SK-N-SH (cell line): Measurements from ENCODE around the gene CSNK1G3. TPM values are rescaled to one million over a fixed set of nuclear protein-coding genes. Genes with fewer than 3 reads are reported as not detected.

Experiments
- CTCF ChIA-PET: fragments of 300-600, 350-600 bp; formaldehyde crosslinking; extraction: SDS; loops from one replicate; lab custom pipeline; 2021; lab: Yijun Ruan, JAX
- POLR2A ChIA-PET: fragments of 350-600 bp; sonication (Branson Sonifier 250); formaldehyde crosslinking; extraction: SDS; loops from one replicate; lab custom pipeline; 2020; ENCODE audit warnings: antibody characterized with exemption, inconsistent platforms; lab: Yijun Ruan, JAX
- DNase-seq: peaks from one replicate; pipeline ENCODE4 v3.0.0; 2012
- H2AFZ ChIP-seq: fragments of 200-600 bp; sonication (generic); 2 replicates; pipeline ENCODE4 v1.8.1; 2016; ENCODE audit warnings: antibody characterized with exemption, mild to moderate bottlenecking, low read depth
- H3F3A ChIP-seq: fragments of 200-600 bp; sonication (generic); replicated peaks from 2 replicates; pipeline ENCODE3; 2016; ENCODE audit warnings: antibody characterized with exemption, mild to moderate bottlenecking; ENCODE audit not compliant: insufficient read depth
- H3K27ac ChIP-seq, 2 experiments: fragments of 200-500 bp in 1 of 2; fragments of 200-600 bp in 1 of 2; sonication (Bioruptor generic) in 1 of 2; sonication (generic), shearing (Covaris generic) in 1 of 2; 2 replicates each; pipeline versions ENCODE4 v1.5.1 to v1.6.1; 2014 to 2016; ENCODE audit warnings: low read depth in 2 of 2, inconsistent platforms in 1 of 2, low read length in 1 of 2, mild to moderate bottlenecking in 1 of 2, mixed read lengths in 1 of 2
- H3K27me3 ChIP-seq: fragments of 200-600 bp; sonication (generic), shearing (Covaris generic); 2 replicates; pipeline ENCODE4 v1.6.1; 2016; ENCODE audit warnings: mixed run types; ENCODE audit not compliant: insufficient read depth
- H3K36me3 ChIP-seq, 2 experiments: fragments of 200-500 bp in 1 of 2; fragments of 200-600 bp in 1 of 2; sonication (Bioruptor generic) in 1 of 2; sonication (generic) in 1 of 2; replicated peaks in 1 of 2; 2 replicates each; pipeline versions ENCODE3 to v1.5.1; 2014 to 2016; ENCODE audit warnings: low read length in 1 of 2, mild to moderate bottlenecking in 1 of 2; ENCODE audit not compliant: insufficient read depth in 2 of 2, control insufficient read depth in 1 of 2
- H3K4me1 ChIP-seq, 2 experiments: fragments of 200-500 bp in 1 of 2; fragments of 200-600 bp in 1 of 2; sonication (Bioruptor generic) in 1 of 2; sonication (generic), shearing (Covaris generic) in 1 of 2; 2 replicates each; pipeline versions ENCODE4 v1.5.1 to v1.6.1; 2014 to 2016; ENCODE audit warnings: low read depth in 1 of 2, low read length in 1 of 2, mixed run types in 1 of 2; ENCODE audit not compliant: insufficient read depth in 2 of 2, control insufficient read depth in 1 of 2
- H3K4me2 ChIP-seq: fragments of 200-600 bp; sonication (generic), shearing (Covaris generic); 2 replicates; pipeline ENCODE4 v1.6.1; 2017; ENCODE audit warnings: mixed run types
- H3K4me3 ChIP-seq, 2 experiments: fragments of 200-500 bp in 1 of 2; fragments of 200-600 bp in 1 of 2; sonication (Bioruptor generic) in 1 of 2; sonication (generic), shearing (Covaris generic) in 1 of 2; 2 replicates each; pipeline versions ENCODE4 v1.5.1 to v1.8.1; 2014 to 2016; ENCODE audit warnings: low read depth in 2 of 2, inconsistent platforms in 1 of 2, low read length in 1 of 2, mild to moderate bottlenecking in 1 of 2, mixed read lengths in 1 of 2, moderate library complexity in 1 of 2
- H3K79me2 ChIP-seq: fragments of 200-600 bp; sonication (generic); 2 replicates; pipeline ENCODE4 v1.8.1; 2017; ENCODE audit warnings: mild to moderate bottlenecking; ENCODE audit not compliant: insufficient read depth
- H3K9ac ChIP-seq: fragments of 200-600 bp; sonication (generic); 2 replicates; pipeline ENCODE4 v1.6.1; 2017; ENCODE audit warnings: mixed run types
- H3K9me2 ChIP-seq: fragments of 200-600 bp; sonication (generic); 2 replicates; pipeline ENCODE4 v1.6.1; 2017; ENCODE audit warnings: mixed run types
- H3K9me3 ChIP-seq: fragments of 200-600 bp; sonication (generic); 2 replicates; pipeline ENCODE4 v1.6.1; 2017; ENCODE audit warnings: mixed run types, mild to moderate bottlenecking, moderate library complexity
- H4K20me1 ChIP-seq: fragments of 200-600 bp; sonication (generic); 2 replicates; pipeline ENCODE4 v1.6.1; 2017; ENCODE audit warnings: mild to moderate bottlenecking, mixed run types; ENCODE audit not compliant: insufficient read depth
- CTCF ChIP-seq: fragments of 200-600 bp; sonication (generic); IDR thresholded peaks from 2 replicates; pipeline ENCODE4 v1.6.1; 2017; ENCODE audit warnings: antibody characterized with exemption, mild to moderate bottlenecking, moderate library complexity
- ELF1 ChIP-seq: IDR thresholded peaks from 2 replicates; pipeline ENCODE4 v1.4.0; 2012
- EP300 ChIP-seq, 2 experiments: IDR thresholded peaks; 2 replicates each; pipeline versions ENCODE4 v1.4.0 to v1.6.1; 2012; ENCODE audit warnings: borderline replicate concordance in 1 of 2, low read depth in 1 of 2, low read length in 1 of 2
- EZH2phosphoT487 ChIP-seq: fragments of 200-600 bp; sonication (generic); IDR thresholded peaks from 2 replicates; pipeline ENCODE4 v1.6.1; 2017; ENCODE audit warnings: low read depth, mixed run types, mild to moderate bottlenecking, antibody characterized with exemption, moderate library complexity, borderline replicate concordance
- FOXM1 ChIP-seq: IDR thresholded peaks from 2 replicates; pipeline ENCODE4 v1.4.0; 2012; ENCODE audit warnings: low read depth, mild to moderate bottlenecking
- GABPA ChIP-seq: IDR thresholded peaks from 2 replicates; pipeline ENCODE4 v1.4.0; 2012; ENCODE audit warnings: low read depth, mild to moderate bottlenecking
- MAX ChIP-seq: IDR thresholded peaks from 2 replicates; pipeline ENCODE4 v1.4.0; 2012; ENCODE audit warnings: low read depth
- MEF2A ChIP-seq: IDR thresholded peaks from 2 replicates; pipeline ENCODE4 v1.4.0; 2012; ENCODE audit warnings: low read depth, borderline replicate concordance
- MXI1 ChIP-seq: IDR thresholded peaks from 2 replicates; pipeline ENCODE4 v1.6.1; 2012; ENCODE audit warnings: mild to moderate bottlenecking, low read depth, low read length, improper control_type of control experiment
- PBX3 ChIP-seq: IDR thresholded peaks from 2 replicates; pipeline ENCODE4; 2012
- RAD21 ChIP-seq: IDR thresholded peaks from 2 replicates; pipeline ENCODE4 v1.6.1; 2012; ENCODE audit warnings: mild to moderate bottlenecking, low read length
- RCOR1 ChIP-seq: fragments of 150-350 bp; IDR thresholded peaks from 2 replicates; pipeline ENCODE4 v1.6.1; 2017; ENCODE audit warnings: antibody characterized with exemption, low read length
- REST ChIP-seq: IDR thresholded peaks from 2 replicates; pipeline ENCODE4 v1.6.1; 2012; ENCODE audit warnings: mild to moderate bottlenecking, low read depth, low read length, moderate library complexity
- RFX5 ChIP-seq: IDR thresholded peaks from 2 replicates; pipeline ENCODE4 v1.6.1; 2012; ENCODE audit warnings: mild to moderate bottlenecking, improper control_type of control experiment, low read length
- SIN3A ChIP-seq: IDR thresholded peaks from 2 replicates; pipeline ENCODE4 v1.6.1; 2012; ENCODE audit warnings: low read depth, mild to moderate bottlenecking, low read length, moderate library complexity, borderline replicate concordance
- SMC3 ChIP-seq: IDR thresholded peaks from 2 replicates; pipeline ENCODE4 v1.6.1; 2012; ENCODE audit warnings: low read depth, low read length, improper control_type of control experiment
- TAF1 ChIP-seq: IDR thresholded peaks from 2 replicates; pipeline ENCODE4 v1.6.1; 2012; ENCODE audit warnings: low read depth, mild to moderate bottlenecking, low read length, moderate library complexity, borderline replicate concordance
- TCF12 ChIP-seq: IDR thresholded peaks from 2 replicates; pipeline ENCODE4 v1.4.0; 2012
- TEAD4 ChIP-seq: IDR thresholded peaks from 2 replicates; pipeline ENCODE4 v1.4.0; 2012; ENCODE audit warnings: mild to moderate bottlenecking, borderline replicate concordance; ENCODE audit not compliant: insufficient read depth
- YY1 ChIP-seq: IDR thresholded peaks from 2 replicates; pipeline ENCODE4 v1.4.0; 2012; ENCODE audit warnings: low read depth, mild to moderate bottlenecking
- WGBS: methylation state at CpG from one replicate; pipeline ENCODE4 v1.1.6; 2017; ENCODE audit warnings: low lambda C conversion rate; 5-methylcytosine and 5-hydroxymethylcytosine counted together
- polyA plus RNA-seq, 3 experiments: library from polyadenylated mRNA; depleted of rRNA; stranded (reverse); fragments of >200 nt; gene quantifications; 2 replicates each; pipeline ENCODE4 v1.2.3, GENCODE V29; 2012

The CSNK1G3 gene
- polyA plus RNA-seq, 1 of the 3 experiments (the other 2 are of a cell fraction) = 13.1 TPM

GRCh38 chr5:123647066-123647465 is 135.1 kb downstream of the CSNK1G3 start:
- H3K27ac ChIP-seq = no peak overlapping the region
- H3K4me3 ChIP-seq = no peak overlapping the region
- H3F3A ChIP-seq = no peaks in the 10 kb centered on the region
- CTCF ChIA-PET = no interaction called here
- H3K79me2 ChIP-seq = no peaks in the 10 kb centered on the region
- TF ChIP-seq EZH2phosphoT487 (no peak), MXI1 (no peak), TCF12 (no peak), SMC3 (no peak), MEF2A (no peak), MAX (no peak), FOXM1 (no peak), RCOR1 (no peak), RFX5 (no peak)
- TF ChIP-seq, all 33 proteins: peak for 0
- Histone ChIP-seq H3K9me2 (no peaks in the 10 kb centered on the region), H2AFZ (no peak overlapping the region), H4K20me1 (no peaks in the 10 kb centered on the region), H3K9ac (no peak overlapping the region), H3K9me3 (no peaks in the 10 kb centered on the region), H3K4me2 (no peak overlapping the region), H3K36me3 (no peaks in the 10 kb centered on the region), H3K27me3 (no peaks in the 10 kb centered on the region), H3K4me1 (no peaks in the 10 kb centered on the region)
- WGBS = 0% methylated on average over 1 of the region's 1 CpG
- POLR2A ChIA-PET = no interaction called here
- DNase-seq = no peak

GRCh38 chr5:123651234-123651633 is 139.3 kb downstream of the CSNK1G3 start:
- TF ChIP-seq YY1 (no peak), MEF2A (no peak), SIN3A (no peak), ELF1 (no peak), RAD21 (no peak), TEAD4 (no peak), CTCF (no peak), PBX3 (no peak), TAF1 (no peak), GABPA (no peak), REST (no peak), EP300 (IDR thresholded peaks at IDR 0.05; ENCODE audit: borderline replicate concordance in 1 of 2, low read depth in 1 of 2, low read length in 1 of 2) (no peak), MAX (no peak), EZH2phosphoT487 (no peak)
- no peaks in the 10 kb centered on the region for H3K4me1 ChIP-seq
- no peaks in the 10 kb centered on the region for H3K36me3 ChIP-seq
- H3K27me3 ChIP-seq = no peaks in the 10 kb centered on the region
- no peaks in the 10 kb centered on the region for H3K9me3 ChIP-seq
- no peak overlapping the region for H3K27ac ChIP-seq
- CTCF ChIA-PET = interaction anchor here (0.5 to 0.9 kb wide), 2 partner anchors 13 to 70 kb away, joined by 3 read pairs; no protein-coding TSS in a partner anchor
- no peak overlapping the region for H3K4me3 ChIP-seq
- H3K4me2 ChIP-seq = no peak overlapping the region
- POLR2A ChIA-PET = no interaction called here
- H3K9ac ChIP-seq = no peak overlapping the region
- 51% methylated on average over 4 of the region's 4 CpGs for WGBS
- H3K9me2 ChIP-seq = no peaks in the 10 kb centered on the region
- H3K79me2 ChIP-seq = no peaks in the 10 kb centered on the region
- DNase-seq = no peak
- no peak overlapping the region for H2AFZ ChIP-seq
- no peaks in the 10 kb centered on the region for H4K20me1 ChIP-seq
- H3F3A ChIP-seq = no peaks in the 10 kb centered on the region
